HUES6 (cell line): Measurements from ENCODE around the gene ZFP3.
"Not testable (repeated sequence)": the region's sequence is repeated elsewhere in the genome, so short reads cannot be mapped to it uniquely, and the experiment has no call there.

Experiments
- H3K27ac ChIP-seq: 2 replicates; pipeline ENCODE4 v1.7.0; 2013; ENCODE audit warnings: low read depth, mild to moderate bottlenecking, low read length, inconsistent platforms
- H3K27me3 ChIP-seq: 2 replicates; pipeline ENCODE4 v1.6.1; 2013; ENCODE audit warnings: low read length; ENCODE audit not compliant: control insufficient read depth, insufficient read depth
- H3K36me3 ChIP-seq: 2 replicates; pipeline ENCODE4 v1.6.1; 2013; ENCODE audit warnings: low read length; ENCODE audit not compliant: control insufficient read depth, insufficient read depth
- H3K4me1 ChIP-seq: 2 replicates; pipeline ENCODE4 v1.6.1; 2013; ENCODE audit warnings: low read length; ENCODE audit not compliant: control insufficient read depth, insufficient read depth
- H3K4me3 ChIP-seq: 2 replicates; pipeline ENCODE4 v1.5.1; 2013; ENCODE audit warnings: low read depth, low read length
- H3K9ac ChIP-seq: one replicate; pipeline ENCODE4 v1.6.1; 2013; ENCODE audit warnings: mild to moderate bottlenecking, low read length
- H3K9me3 ChIP-seq: 2 replicates; pipeline ENCODE4 v1.6.1; 2013; ENCODE audit warnings: low read depth, low read length; ENCODE audit not compliant: control insufficient read depth, insufficient read depth

Gene ZFP3

DNA sequence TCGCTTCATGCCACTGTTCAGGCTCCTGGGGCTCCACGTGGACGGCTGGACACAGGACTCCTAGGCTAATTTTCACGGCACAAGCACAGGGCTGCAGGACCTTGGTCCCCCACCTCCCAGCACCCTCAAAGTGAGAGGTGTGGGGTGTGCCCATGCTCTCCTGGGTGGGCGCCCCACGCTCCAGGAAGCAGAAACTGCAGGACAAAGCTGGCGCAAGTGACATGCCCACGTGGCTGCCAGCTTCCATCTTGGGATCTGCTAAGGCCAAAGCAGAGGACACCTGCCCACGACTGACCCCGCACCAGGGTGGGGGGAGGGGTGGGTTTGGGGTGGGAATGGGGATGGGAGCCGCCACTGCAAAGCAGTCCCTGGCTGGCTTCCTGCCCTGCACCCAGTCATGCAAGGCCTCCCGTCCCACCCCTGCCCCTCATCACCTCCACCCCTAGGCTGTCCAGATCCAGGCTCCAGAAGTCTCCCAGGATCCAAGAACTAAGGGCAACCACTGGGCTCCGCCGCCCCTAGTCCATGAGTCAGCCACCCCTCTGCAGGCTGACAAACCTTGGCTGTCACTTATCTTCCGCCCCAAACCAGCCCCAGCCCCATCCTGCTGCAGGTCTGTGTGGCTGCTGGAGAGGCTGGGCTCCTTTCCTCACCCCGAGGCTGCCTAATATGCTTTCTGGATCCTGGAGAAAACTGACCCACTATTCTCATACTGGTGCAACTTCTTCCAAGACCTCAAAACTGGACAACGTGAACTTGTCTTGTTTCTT, 48.6 kb downstream of the ZFP3 start:
- H3K9me3 ChIP-seq: no peaks in the 10 kb centered on the region
- no peaks in the 10 kb centered on the region for H3K4me1 ChIP-seq
- H3K4me3 ChIP-seq: no peak overlapping the region
- H3K36me3 ChIP-seq: no peaks in the 10 kb centered on the region
- H3K27ac ChIP-seq: no peak overlapping the region
- H3K27me3 ChIP-seq: peaks cover 18% of the 10 kb centered on the region
- no peak overlapping the region for H3K9ac ChIP-seq

DNA sequence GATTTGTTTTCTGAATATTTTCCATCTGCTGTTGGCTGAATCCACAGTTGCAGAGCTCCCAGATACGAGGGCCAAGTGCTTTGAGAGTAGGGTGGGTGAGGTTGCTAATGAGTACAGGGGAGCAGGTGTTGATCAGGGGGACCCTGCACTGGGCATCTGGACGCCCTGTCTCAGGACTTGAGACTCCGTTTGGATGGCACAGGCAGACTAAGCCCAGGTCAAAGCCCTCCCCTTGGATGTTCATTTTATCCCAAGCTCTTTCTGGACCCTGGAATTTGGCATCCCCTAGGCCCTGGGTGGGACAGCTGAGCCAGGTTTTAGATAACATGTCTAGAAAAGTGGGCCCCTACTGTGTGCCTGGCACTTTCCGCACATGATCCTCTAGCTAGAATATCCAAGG, 49.6 kb downstream of the ZFP3 start:
- Histone ChIP-seq H3K4me3 (no peak overlapping the region), H3K36me3 (no peaks in the 10 kb centered on the region), H3K27me3 (peaks cover 8% of the 10 kb centered on the region), H3K9ac (no peak overlapping the region), H3K4me1 (no peaks in the 10 kb centered on the region), H3K27ac (no peak overlapping the region), H3K9me3 (no peaks in the 10 kb centered on the region)

DNA sequence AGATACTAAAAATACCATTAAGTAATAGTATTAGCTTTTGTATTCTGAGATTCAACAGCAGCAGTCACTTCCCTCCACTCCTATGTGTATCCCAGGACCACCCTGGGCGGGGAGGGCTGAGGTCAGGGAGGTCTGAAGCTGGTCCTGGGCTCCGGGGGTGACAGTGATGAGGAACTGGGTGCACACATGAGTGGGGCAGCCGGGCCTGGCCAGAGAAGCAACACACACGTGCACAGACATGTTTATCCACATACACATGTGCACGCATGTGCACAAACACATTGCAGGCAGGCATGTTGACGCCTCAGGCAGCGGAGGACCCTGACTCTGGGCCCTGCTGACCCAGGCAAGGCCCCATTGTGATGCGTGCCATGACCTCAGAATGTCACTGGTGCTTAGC, 50.1 kb downstream of the ZFP3 start:
- H3K9ac ChIP-seq, H3K9me3 ChIP-seq, H3K36me3 ChIP-seq, H3K4me3 ChIP-seq, H3K27me3 ChIP-seq, H3K27ac ChIP-seq, H3K4me1 ChIP-seq: not testable (repeated sequence)

DNA sequence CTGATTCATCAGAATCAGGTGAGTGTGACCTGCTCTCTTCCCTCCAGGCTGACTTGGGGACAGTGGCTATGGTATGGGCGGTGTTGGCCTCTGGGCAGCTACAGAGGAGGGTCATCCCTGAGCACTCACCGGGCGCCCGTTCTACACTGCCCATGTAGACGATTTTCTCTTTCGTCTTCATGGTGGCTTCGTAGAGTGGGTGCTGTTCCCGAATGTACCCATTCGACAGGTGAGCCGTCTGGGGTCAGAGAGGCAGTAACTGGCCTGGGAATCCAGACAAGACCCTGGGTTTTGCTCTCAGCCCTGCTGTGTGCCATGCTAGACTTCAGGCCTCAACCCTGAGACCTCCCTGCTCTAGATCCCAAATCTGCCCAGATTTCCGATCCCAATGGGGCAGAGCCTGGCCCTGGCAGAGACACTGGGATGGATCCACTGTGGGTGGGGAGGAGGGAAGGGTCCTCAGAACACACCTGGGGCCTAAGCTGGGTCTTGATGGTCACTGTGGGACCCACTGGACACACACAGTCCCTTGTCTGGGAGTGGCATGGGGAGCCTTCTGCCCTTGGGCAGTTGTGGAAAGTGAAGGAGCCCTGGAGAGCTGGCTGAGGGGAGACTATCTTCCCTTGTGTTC, 50.8 kb downstream of the ZFP3 start:
- H3K27me3 ChIP-seq: peaks cover under 1% of the 10 kb centered on the region; the same call in 1 of the 2 replicates
- H3K36me3 ChIP-seq: no peaks in the 10 kb centered on the region
- no peak overlapping the region for H3K4me3 ChIP-seq
- no peaks in the 10 kb centered on the region for H3K9me3 ChIP-seq
- H3K27ac ChIP-seq: no peak overlapping the region
- no peak overlapping the region for H3K9ac ChIP-seq
- H3K4me1 ChIP-seq: no peaks in the 10 kb centered on the region

DNA sequence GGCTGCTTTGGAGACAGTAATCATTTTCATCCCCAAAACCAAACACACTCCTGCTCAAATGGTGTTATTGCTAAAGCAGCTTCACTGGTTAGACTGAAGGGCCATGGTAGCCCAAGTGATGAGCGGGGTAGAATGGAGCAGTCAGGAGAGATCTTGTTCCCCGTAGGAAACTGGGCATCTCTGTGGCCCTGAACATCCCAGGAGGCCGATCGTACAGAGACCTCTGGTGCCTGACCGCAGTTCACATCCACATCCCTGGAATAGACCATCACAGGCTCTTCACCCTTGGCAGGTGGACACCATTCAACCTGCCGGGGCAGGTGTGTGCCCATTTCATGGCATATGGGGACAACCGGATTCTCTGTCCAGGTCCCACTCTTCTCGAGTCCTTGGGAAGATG, 51.5 kb downstream of the ZFP3 start:
- not testable (repeated sequence) for H3K36me3 ChIP-seq, H3K9me3 ChIP-seq, H3K4me3 ChIP-seq, H3K4me1 ChIP-seq, H3K9ac ChIP-seq, H3K27ac ChIP-seq, H3K27me3 ChIP-seq

DNA sequence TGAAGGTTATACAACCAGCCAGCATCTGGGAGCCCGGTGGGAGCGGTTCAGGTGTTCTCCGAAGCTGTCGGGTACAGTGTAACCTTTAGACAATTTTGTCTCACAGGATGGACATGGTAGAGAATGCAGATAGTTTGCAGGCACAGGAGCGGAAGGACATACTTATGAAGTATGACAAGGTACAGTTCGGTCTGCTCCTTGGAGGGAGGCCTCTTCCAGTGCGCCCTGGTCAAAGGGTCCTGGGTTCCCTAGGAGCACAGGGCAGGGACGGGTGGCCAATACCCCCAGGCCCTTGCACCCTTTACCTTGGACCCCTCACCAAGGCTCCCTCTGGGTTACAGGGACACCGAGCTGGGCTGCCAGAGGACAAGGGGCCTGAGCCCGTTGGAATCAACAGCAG, 52.0 kb downstream of the ZFP3 start:
- H3K27me3 ChIP-seq, H3K36me3 ChIP-seq, H3K9ac ChIP-seq, H3K4me1 ChIP-seq, H3K9me3 ChIP-seq, H3K27ac ChIP-seq, H3K4me3 ChIP-seq: not testable (repeated sequence)

DNA sequence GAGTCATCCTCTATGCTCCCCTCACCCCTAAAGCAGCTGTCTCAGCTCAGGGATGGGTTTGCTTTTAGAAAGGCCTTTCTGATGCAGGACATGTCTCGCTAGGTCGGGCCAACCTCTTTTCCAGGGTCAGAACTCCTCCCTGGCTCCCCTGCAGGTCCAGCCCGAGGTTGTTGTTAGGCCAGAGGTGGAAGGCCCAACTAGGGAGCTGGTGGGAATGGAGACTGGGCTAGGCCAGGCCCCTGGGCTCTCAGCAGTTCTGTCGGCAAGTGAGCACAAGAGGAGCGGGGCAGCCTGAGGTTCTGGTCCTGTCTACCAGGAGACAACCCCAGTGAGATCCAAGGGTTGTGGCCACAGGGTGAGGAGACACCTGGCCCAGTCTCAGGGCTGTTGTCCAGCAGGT, 52.4 kb downstream of the ZFP3 start:
- H3K27ac ChIP-seq, H3K9ac ChIP-seq, H3K9me3 ChIP-seq, H3K36me3 ChIP-seq, H3K27me3 ChIP-seq, H3K4me1 ChIP-seq, H3K4me3 ChIP-seq: not testable (repeated sequence)

DNA sequence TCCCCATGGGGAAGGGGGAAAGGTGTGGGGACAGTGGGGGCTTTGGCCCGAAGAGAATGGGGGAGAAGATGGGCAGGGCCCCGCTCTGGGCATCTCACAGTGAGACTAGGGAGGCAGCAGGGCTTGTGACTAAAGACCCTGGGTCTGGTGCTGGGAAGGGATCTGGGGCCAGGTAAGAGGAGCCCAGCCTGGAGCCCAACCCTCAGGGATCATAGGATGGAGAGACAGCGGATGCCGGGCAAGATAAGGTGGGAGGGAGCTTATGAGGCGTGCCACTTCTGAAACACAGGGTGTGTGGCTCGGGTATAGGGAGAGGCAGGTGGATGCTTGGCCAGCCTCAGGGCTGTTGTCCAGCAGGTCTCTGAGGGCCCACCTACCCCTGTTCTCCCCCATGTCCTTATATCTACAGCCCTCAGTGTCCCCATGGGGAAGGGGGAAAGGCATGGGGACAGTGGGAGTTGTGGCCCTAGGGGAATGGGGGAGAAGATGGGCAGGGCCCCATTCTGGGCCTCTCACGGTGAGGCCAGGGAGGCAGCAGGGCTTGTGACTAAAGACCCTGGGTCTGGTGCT, 53.0 kb downstream of the ZFP3 start:
- H3K4me1 ChIP-seq: no peaks in the 10 kb centered on the region
- H3K36me3 ChIP-seq: no peaks in the 10 kb centered on the region
- H3K9ac ChIP-seq: no peak overlapping the region
- no peak overlapping the region for H3K27ac ChIP-seq
- H3K9me3 ChIP-seq: no peaks in the 10 kb centered on the region
- H3K27me3 ChIP-seq: no peaks in the 10 kb centered on the region
- no peak overlapping the region for H3K4me3 ChIP-seq

DNA sequence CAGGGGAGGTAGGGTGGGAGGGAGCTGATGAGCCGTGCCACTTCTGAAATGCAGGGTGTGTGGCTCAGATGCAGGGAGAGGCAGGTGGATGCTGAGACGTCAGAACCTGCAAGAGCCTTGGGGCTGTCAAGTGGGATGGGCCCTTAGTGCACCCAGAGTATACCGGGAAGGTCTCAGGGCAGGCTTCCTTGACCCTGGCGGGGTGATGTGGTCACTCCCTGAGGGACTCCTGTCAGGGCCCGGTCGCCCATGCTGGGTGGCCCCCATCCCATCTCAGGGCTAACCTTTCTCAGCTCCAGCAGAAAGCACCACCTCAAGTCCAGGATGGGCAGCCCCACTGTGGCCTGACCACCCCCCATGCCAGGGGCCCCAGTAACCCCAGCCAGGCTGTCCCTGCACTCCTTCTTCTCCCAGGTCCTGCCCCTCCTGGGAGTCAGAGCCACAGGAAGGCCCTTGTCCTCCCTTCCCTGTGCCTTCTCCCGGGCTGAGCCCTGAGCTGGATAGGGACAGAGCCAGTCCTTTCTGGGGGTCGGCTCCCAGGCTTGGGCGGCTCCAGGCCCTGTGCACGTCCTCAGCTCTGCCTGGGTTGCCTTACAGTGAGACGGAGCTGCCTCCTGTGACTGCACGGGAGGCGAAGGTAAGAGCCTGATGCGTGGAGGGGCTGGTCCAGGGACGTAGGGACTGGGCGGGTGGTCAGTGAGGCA, 53.7 kb downstream of the ZFP3 start:
- H3K9me3 ChIP-seq, H3K9ac ChIP-seq, H3K4me3 ChIP-seq, H3K4me1 ChIP-seq, H3K27ac ChIP-seq, H3K36me3 ChIP-seq, H3K27me3 ChIP-seq: not testable (repeated sequence)

DNA sequence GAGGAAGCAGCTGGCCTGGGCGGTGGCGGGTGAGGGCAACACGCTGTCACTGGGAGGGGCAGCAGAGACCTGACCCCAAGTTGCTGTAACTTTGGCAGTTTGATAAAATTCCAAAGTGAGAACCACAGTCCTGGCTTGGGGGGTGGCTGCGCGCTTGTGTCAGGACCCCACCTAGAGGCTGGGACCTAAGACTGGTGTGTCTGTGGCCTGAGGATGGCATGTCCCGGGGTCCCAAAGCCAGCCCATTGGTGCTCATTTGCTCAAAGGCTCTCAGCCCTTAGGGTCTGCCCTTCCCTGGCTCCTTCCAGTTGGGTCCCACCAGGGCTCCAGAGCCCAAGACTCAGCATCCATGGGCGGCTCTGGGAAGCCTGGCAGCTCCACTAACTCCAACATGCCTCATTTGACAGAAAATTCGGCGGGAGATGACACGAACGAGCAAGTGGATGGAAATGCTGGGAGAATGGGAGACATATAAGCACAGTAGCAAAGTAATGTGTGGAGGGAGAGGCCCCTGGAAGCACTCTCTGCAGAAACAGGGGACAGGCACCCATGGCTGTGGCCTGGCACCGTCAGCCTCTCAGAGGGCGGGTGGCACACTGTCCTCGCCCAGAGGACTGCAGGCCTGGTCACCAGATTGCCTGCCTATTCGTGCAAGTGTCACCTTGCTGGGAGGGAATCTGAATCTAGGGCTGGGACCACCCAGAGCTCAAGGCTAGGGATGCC, 54.4 kb downstream of the ZFP3 start:
- H3K27ac ChIP-seq, H3K4me1 ChIP-seq, H3K4me3 ChIP-seq, H3K27me3 ChIP-seq, H3K36me3 ChIP-seq, H3K9me3 ChIP-seq, H3K9ac ChIP-seq: not testable (repeated sequence)

DNA sequence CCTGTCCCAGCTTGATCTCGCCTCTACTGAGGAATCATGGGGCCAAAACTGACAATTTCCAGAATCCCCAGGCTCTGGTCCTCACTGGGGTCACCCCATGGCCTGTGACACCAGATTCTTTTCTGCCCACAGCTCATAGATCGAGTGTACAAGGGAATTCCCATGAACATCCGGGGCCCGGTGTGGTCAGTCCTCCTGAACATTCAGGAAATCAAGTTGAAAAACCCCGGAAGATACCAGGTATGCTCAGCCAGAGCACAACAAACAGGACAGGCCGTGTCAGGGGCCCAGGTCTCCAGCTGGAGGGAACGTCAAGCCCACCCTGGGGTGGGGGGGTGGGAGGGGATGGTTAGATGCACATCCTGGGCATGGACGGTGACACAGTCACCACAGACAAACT, 55.0 kb downstream of the ZFP3 start:
- Histone ChIP-seq H3K9ac (no peak overlapping the region), H3K4me1 (no peaks in the 10 kb centered on the region), H3K27me3 (no peaks in the 10 kb centered on the region), H3K36me3 (no peaks in the 10 kb centered on the region), H3K4me3 (no peak overlapping the region), H3K9me3 (no peaks in the 10 kb centered on the region), H3K27ac (no peak overlapping the region)
